Measurements from ENCODE around the gene REEP5. TPM values are rescaled to one million over a fixed set of nuclear protein-coding genes. Genes with fewer than 3 reads are reported as not detected.

Gene REEP5
- total and polyA plus RNA-seq, 9 of the 15 experiments (the other 6 are each of a cell fraction or from before 2014, with no cell fraction given), result 14.7 to 102 (median 36.0) TPM

- peak; percentile 86 for TF ChIP-seq JUND (IDR thresholded peaks at IDR 0.05; ENCODE audit: borderline replicate concordance, low read depth, low read length)
- peak; percentile 87; the same call in 2 of the 3 replicates for TF ChIP-seq JUND (tag; IDR thresholded peaks at IDR 0.05; ENCODE audit: borderline replicate concordance, low read depth, low read length)
- no peak for TF ChIP-seq ZFX (CRISPR knock-in tag; IDR thresholded peaks at IDR 0.05)
- TF ChIP-seq SMAD4 (CRISPR knock-in tag; conservative IDR thresholded peaks at IDR 0.05), result peak; percentile 89
- no peak for TF ChIP-seq HDAC1 (IDR thresholded peaks at IDR 0.05)
- no peak for TF ChIP-seq E4F1 (CRISPR knock-in tag; IDR thresholded peaks at IDR 0.05; ENCODE audit: borderline replicate concordance)
- TF ChIP-seq DLX4 (CRISPR knock-in tag; IDR thresholded peaks at IDR 0.05), result no peak
- no peak for TF ChIP-seq E2F4 (CRISPR knock-in tag; IDR thresholded peaks at IDR 0.05; ENCODE audit: low read depth)
- no peak for TF ChIP-seq PYGO2 (tag; IDR thresholded peaks at IDR 0.05)
- TF ChIP-seq MCM7 (IDR thresholded peaks at IDR 0.05), result no peak
- no peak for TF ChIP-seq ARID3A (IDR thresholded peaks at IDR 0.05; ENCODE audit: borderline replicate concordance, low read depth, low read length)
- TF ChIP-seq FOXA3 (CRISPR knock-in tag; conservative IDR thresholded peaks at IDR 0.05 in 1 of 2, IDR thresholded peaks at IDR 0.05 in 1 of 2), result no peak
- no peak for TF ChIP-seq NR0B1 (IDR thresholded peaks at IDR 0.05; ENCODE audit: partially characterized antibody)
- no peak for TF ChIP-seq TAF7 (tag; IDR thresholded peaks at IDR 0.05)
- no peak for TF ChIP-seq RBM25 (IDR thresholded peaks at IDR 0.05; ENCODE audit: low read depth, low read length, severe bottlenecking)
- no peak for TF ChIP-seq HLTF (IDR thresholded peaks at IDR 0.05)
- no peak for TF ChIP-seq DMBX1 (CRISPR knock-in tag; IDR thresholded peaks at IDR 0.05; ENCODE audit: borderline replicate concordance)
- TF ChIP-seq ZNF282 (CRISPR knock-in tag; IDR thresholded peaks at IDR 0.05), result no peak
- no peak for TF ChIP-seq ZNF124 (CRISPR knock-in tag; IDR thresholded peaks at IDR 0.05)
- no peak for TF ChIP-seq EWSR1 (IDR thresholded peaks at IDR 0.05; ENCODE audit: borderline replicate concordance, low read depth, partially characterized antibody)
Observed at GRCh38 chr5:112914584-112914983, 7.4 kb downstream of the REEP5 start (continued).
